Activated T-cell treated with anti-CD3 and anti-CD28 coated beads, Interleukin-2, amount 50 U/mL, for 4 hours (primary cell): ENCODE data around the gene ADCYAP1R1. TPM values are rescaled to one million over a fixed set of nuclear protein-coding genes. Genes with fewer than 3 reads are reported as not detected.

Experiments used
- ATAC-seq, 2 donors: fragments of 200-7000 bp; cut with Tn5 transposase; one replicate each; pipeline ENCODE4 v1.10.0; 2021
- DNase-seq: peaks from one replicate; pipeline ENCODE4 v3.0.0-alpha.2; 2020
- H3K27me3 Mint-ChIP-seq: one replicate; pipeline ENCODE4 v1.8.0; 2021; ENCODE audit warnings: low read depth, mixed read lengths
- H3K36me3 Mint-ChIP-seq: one replicate; pipeline ENCODE4 v1.8.0; 2022; ENCODE audit warnings: mixed read lengths; ENCODE audit not compliant: insufficient read depth
- H3K4me1 Mint-ChIP-seq: one replicate; pipeline ENCODE4 v1.8.0; 2021; ENCODE audit warnings: low read depth, mixed read lengths
- H3K4me3 Mint-ChIP-seq: one replicate; pipeline ENCODE4 v1.8.0; 2021; ENCODE audit warnings: mild to moderate bottlenecking, moderate library complexity, mixed read lengths
- H3K9me3 Mint-ChIP-seq: one replicate; pipeline ENCODE4 v1.8.0; 2021; ENCODE audit warnings: mixed read lengths
- total RNA-seq, 3 donors: library from RNA; stranded (reverse); gene quantifications; one replicate each; pipeline ENCODE4 v1.2.1, GENCODE V29; 2021

Gene ADCYAP1R1
- total RNA-seq, 3 donors from 2014 or later, result not detected

GRCh38 chr7:31108097-31108657 is 56.1 kb downstream of the ADCYAP1R1 start:
- H3K9me3 Mint-ChIP-seq, result no peaks in the 10 kb centered on the region
- H3K4me3 Mint-ChIP-seq, result no peak overlapping the region
- DNase-seq (no peak), ATAC-seq (no peak)
- no peaks in the 10 kb centered on the region for H3K36me3 Mint-ChIP-seq
- peaks cover under 1% of the 10 kb centered on the region for H3K27me3 Mint-ChIP-seq
- H3K4me1 Mint-ChIP-seq, result no peaks in the 10 kb centered on the region

- Mint-ChIP-seq H3K27me3 (no peaks in the 10 kb centered on the region), H3K9me3 (no peaks in the 10 kb centered on the region), H3K4me3 (no peak overlapping the region), H3K4me1 (no peaks in the 10 kb centered on the region), H3K36me3 (no peaks in the 10 kb centered on the region)
- ATAC-seq (no peak), DNase-seq (no peak)
Measured at GRCh38 chr7:31109751-31110150, 57.6 kb downstream of the ADCYAP1R1 start.

- DNase-seq (no peak), ATAC-seq (no peak)
- H3K4me3 Mint-ChIP-seq, result no peak overlapping the region
- H3K9me3 Mint-ChIP-seq, result no peaks in the 10 kb centered on the region
- H3K4me1 Mint-ChIP-seq, result no peaks in the 10 kb centered on the region
- H3K36me3 Mint-ChIP-seq, result no peaks in the 10 kb centered on the region
- no peaks in the 10 kb centered on the region for H3K27me3 Mint-ChIP-seq
Measured at GRCh38 chr7:31110331-31111108, 58.4 kb downstream of the ADCYAP1R1 start.

GRCh38 chr7:31111109-31111451 is 59.0 kb downstream of the ADCYAP1R1 start:
- ATAC-seq, result no peak
- Mint-ChIP-seq H3K4me3 (no peak overlapping the region), H3K36me3 (no peaks in the 10 kb centered on the region), H3K4me1 (no peaks in the 10 kb centered on the region), H3K27me3 (no peaks in the 10 kb centered on the region), H3K9me3 (no peaks in the 10 kb centered on the region)
- DNase-seq, result no peak

- ATAC-seq (no peak), DNase-seq (no peak)
- Mint-ChIP-seq H3K36me3 (no peaks in the 10 kb centered on the region), H3K27me3 (no peaks in the 10 kb centered on the region), H3K4me3 (no peak overlapping the region), H3K9me3 (no peaks in the 10 kb centered on the region), H3K4me1 (no peaks in the 10 kb centered on the region)
Measured at GRCh38 chr7:31113660-31114059, 61.6 kb downstream of the ADCYAP1R1 start.

GRCh38 chr7:31114593-31115343 is 62.7 kb downstream of the ADCYAP1R1 start:
- no peaks in the 10 kb centered on the region for H3K9me3 Mint-ChIP-seq
- no peaks in the 10 kb centered on the region for H3K4me1 Mint-ChIP-seq
- no peak for DNase-seq

GRCh38 chr7:31116615-31117014 is 64.5 kb downstream of the ADCYAP1R1 start:
- H3K27me3 Mint-ChIP-seq, result peaks cover 3% of the 10 kb centered on the region
- no peaks in the 10 kb centered on the region for H3K9me3 Mint-ChIP-seq
- H3K36me3 Mint-ChIP-seq, result no peaks in the 10 kb centered on the region
- no peak overlapping the region for H3K4me3 Mint-ChIP-seq
- DNase-seq (no peak), ATAC-seq (no peak)
- no peaks in the 10 kb centered on the region for H3K4me1 Mint-ChIP-seq

More at GRCh38 chr7:31114593-31115343, 62.7 kb downstream of the ADCYAP1R1 start:
- H3K4me3 Mint-ChIP-seq, result no peak overlapping the region
- ATAC-seq, result no peak
- H3K27me3 Mint-ChIP-seq, result peaks cover under 1% of the 10 kb centered on the region
- H3K36me3 Mint-ChIP-seq, result no peaks in the 10 kb centered on the region

- no peaks in the 10 kb centered on the region for H3K9me3 Mint-ChIP-seq
- DNase-seq (no peak), ATAC-seq (no peak)
- H3K4me3 Mint-ChIP-seq, result no peak overlapping the region
- H3K27me3 Mint-ChIP-seq, result peaks cover 7% of the 10 kb centered on the region
- H3K4me1 Mint-ChIP-seq, result no peaks in the 10 kb centered on the region
- no peaks in the 10 kb centered on the region for H3K36me3 Mint-ChIP-seq
Measured at GRCh38 chr7:31119249-31119648, 67.1 kb downstream of the ADCYAP1R1 start.

- Mint-ChIP-seq H3K4me1 (no peaks in the 10 kb centered on the region), H3K4me3 (no peak overlapping the region), H3K9me3 (no peaks in the 10 kb centered on the region), H3K36me3 (no peaks in the 10 kb centered on the region), H3K27me3 (peaks cover 7% of the 10 kb centered on the region)
- DNase-seq (no peak), ATAC-seq (no peak)
Measured at GRCh38 chr7:31120800-31121513, 68.8 kb downstream of the ADCYAP1R1 start.

- no peaks in the 10 kb centered on the region for H3K36me3 Mint-ChIP-seq
Measured at GRCh38 chr7:31121601-31122000, 69.5 kb downstream of the ADCYAP1R1 start.

GRCh38 chr7:31122649-31123058 is 70.5 kb downstream of the ADCYAP1R1 start:
- Mint-ChIP-seq H3K4me1 (no peaks in the 10 kb centered on the region), H3K4me3 (no peak overlapping the region), H3K36me3 (no peaks in the 10 kb centered on the region), H3K9me3 (no peaks in the 10 kb centered on the region), H3K27me3 (peaks cover 11% of the 10 kb centered on the region)
- ATAC-seq (peak in 1 of 2 donors; percentile 48), DNase-seq (no peak)

More at GRCh38 chr7:31121601-31122000, 69.5 kb downstream of the ADCYAP1R1 start:
- ATAC-seq, result no peak
- no peaks in the 10 kb centered on the region for H3K4me1 Mint-ChIP-seq
- no peak overlapping the region for H3K4me3 Mint-ChIP-seq
- H3K27me3 Mint-ChIP-seq, result peaks cover 9% of the 10 kb centered on the region
- no peaks in the 10 kb centered on the region for H3K9me3 Mint-ChIP-seq
- no peak for DNase-seq

- no peaks in the 10 kb centered on the region for H3K4me1 Mint-ChIP-seq
- no peak overlapping the region for H3K4me3 Mint-ChIP-seq
- no peak for ATAC-seq
- H3K9me3 Mint-ChIP-seq, result no peaks in the 10 kb centered on the region
- H3K36me3 Mint-ChIP-seq, result no peaks in the 10 kb centered on the region
- no peak for DNase-seq
- peaks cover 11% of the 10 kb centered on the region for H3K27me3 Mint-ChIP-seq
Measured at GRCh38 chr7:31123321-31123720, 71.2 kb downstream of the ADCYAP1R1 start.

- Mint-ChIP-seq H3K4me3 (no peak overlapping the region), H3K36me3 (no peaks in the 10 kb centered on the region), H3K9me3 (no peaks in the 10 kb centered on the region), H3K4me1 (no peaks in the 10 kb centered on the region), H3K27me3 (peaks cover 11% of the 10 kb centered on the region)
- ATAC-seq (no peak), DNase-seq (no peak)
Measured at GRCh38 chr7:31123726-31124125, 71.6 kb downstream of the ADCYAP1R1 start.

- Mint-ChIP-seq H3K4me1 (no peaks in the 10 kb centered on the region), H3K4me3 (no peak overlapping the region)
- no peak for ATAC-seq
Measured at GRCh38 chr7:31125171-31125570, 73.1 kb downstream of the ADCYAP1R1 start.

More at GRCh38 chr7:31125171-31125570, 73.1 kb downstream of the ADCYAP1R1 start:
- H3K9me3 Mint-ChIP-seq, result no peaks in the 10 kb centered on the region
- DNase-seq, result no peak
- H3K27me3 Mint-ChIP-seq, result peaks cover 13% of the 10 kb centered on the region
- no peaks in the 10 kb centered on the region for H3K36me3 Mint-ChIP-seq
